ENCODE data around the gene MARK3. TPM values are rescaled to one million over a fixed set of nuclear protein-coding genes. Genes with fewer than 3 reads are reported as not detected.

MARK3 gene
- total RNA-seq, 1 donor from 2014 or later = 77.9 TPM

GRCh38 chr14:103449634-103450161 lies 64.5 kb downstream of the MARK3 start:
- Histone ChIP-seq H3K4me3 (ENCODE audit: low read depth, low read length) (no peak overlapping the region), H3K36me3 (ENCODE audit: control insufficient read depth, insufficient read depth, low read length) (peaks cover 5% of the 10 kb centered on the region), H3K27me3 (ENCODE audit: control insufficient read depth, insufficient read depth, low read length) (no peaks in the 10 kb centered on the region)
- DNase-seq (ENCODE audit: low read depth) (no peak), FAIRE-seq (no peak)
- no peak for TF ChIP-seq CTCF (IDR thresholded peaks at IDR 0.05; ENCODE audit: insufficient read depth, low read length, severe bottlenecking)

DNA sequence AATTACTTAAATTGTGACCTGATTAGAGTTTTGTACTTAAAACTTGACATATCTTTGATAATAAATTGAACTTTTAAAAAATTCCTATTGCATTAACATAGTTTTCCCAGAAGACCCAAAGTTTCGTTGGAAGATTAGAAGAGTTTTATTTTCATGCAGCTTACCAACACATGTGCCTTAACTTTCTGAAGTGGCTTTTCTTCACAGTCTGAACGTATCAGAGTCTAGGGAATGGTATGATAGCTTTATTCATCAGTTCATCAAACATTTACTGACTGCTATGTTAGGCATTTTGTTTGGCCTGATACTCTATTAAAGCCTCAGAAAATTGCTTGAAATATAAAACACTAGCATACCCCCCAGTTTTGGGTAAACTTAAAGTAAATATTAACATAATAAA lies 65.2 kb downstream of the MARK3 start:
- DNase-seq (ENCODE audit: low read depth) (no peak), FAIRE-seq (no peak)
- Histone ChIP-seq H3K27me3 (ENCODE audit: control insufficient read depth, insufficient read depth, low read length) (no peaks in the 10 kb centered on the region), H3K4me3 (ENCODE audit: low read depth, low read length) (no peak overlapping the region), H3K36me3 (ENCODE audit: control insufficient read depth, insufficient read depth, low read length) (peaks cover 5% of the 10 kb centered on the region)
- no peak for TF ChIP-seq CTCF (IDR thresholded peaks at IDR 0.05; ENCODE audit: insufficient read depth, low read length, severe bottlenecking)

- Histone ChIP-seq H3K27me3 (ENCODE audit: control insufficient read depth, insufficient read depth, low read length) (no peaks in the 10 kb centered on the region), H3K4me3 (ENCODE audit: low read depth, low read length) (no peak overlapping the region), H3K36me3 (ENCODE audit: control insufficient read depth, insufficient read depth, low read length) (peaks cover 7% of the 10 kb centered on the region)
- FAIRE-seq = no peak
- no peak for TF ChIP-seq CTCF (IDR thresholded peaks at IDR 0.05; ENCODE audit: insufficient read depth, low read length, severe bottlenecking)
- DNase-seq (ENCODE audit: low read depth) = no peak
Observed at GRCh38 chr14:103451401-103451800, 66.2 kb downstream of the MARK3 start.

DNA sequence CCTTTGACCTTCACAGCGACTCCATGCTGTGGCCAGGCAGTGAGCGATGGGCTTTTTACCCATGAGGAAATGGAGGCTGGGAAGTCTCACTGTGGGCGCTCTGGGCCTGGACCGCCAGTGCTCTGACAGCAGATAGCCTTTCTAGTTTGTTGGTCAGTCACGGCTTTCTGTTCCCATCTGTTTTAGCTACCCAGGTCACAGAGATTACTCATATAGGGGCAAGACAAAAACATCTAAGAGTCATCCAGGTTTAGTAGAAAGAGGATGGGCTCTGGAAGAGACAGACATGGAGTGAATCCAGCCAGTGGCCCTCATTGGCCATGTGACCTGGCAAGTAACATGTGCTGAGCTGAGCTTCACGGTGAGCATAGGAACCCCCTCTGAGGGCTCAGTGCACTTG lies 68.6 kb downstream of the MARK3 start:
- no peak for FAIRE-seq
- peaks cover 8% of the 10 kb centered on the region for H3K36me3 ChIP-seq (ENCODE audit: control insufficient read depth, insufficient read depth, low read length)

DNA sequence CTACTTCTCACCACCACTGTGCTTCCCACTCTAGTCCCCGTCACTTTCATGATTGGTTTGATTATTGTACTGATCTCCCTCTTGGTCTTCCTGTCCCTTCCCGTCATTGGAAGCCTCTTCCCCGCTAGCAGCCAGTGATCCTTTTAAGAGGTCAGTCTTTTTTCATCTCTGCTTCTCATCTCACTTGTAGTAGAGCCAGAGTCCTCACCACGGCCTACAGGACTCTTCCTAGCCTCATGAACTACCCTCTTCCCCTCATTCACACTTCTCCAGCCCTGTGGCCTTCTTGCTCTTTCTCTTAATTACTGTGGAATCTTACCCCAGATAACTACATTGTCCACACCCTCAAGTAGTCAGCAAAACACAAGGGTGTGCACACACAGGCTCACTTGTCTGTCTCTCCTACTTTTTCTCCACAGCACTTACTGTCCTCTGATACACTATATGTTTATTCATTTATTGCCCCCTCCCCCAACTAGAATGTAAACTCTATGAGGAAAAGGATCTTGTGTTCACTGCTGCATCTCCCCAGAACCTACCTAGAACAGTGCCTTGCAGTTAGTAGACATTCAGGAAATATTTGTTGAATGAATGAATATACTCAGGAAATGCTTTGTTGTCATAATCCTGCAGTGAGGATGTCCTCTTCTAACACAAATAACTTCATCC lies 71.1 kb downstream of the MARK3 start:
- FAIRE-seq (no peak), DNase-seq (ENCODE audit: low read depth) (peak; percentile 10)
- no peaks in the 10 kb centered on the region for H3K27me3 ChIP-seq (ENCODE audit: control insufficient read depth, insufficient read depth, low read length)
- TF ChIP-seq CTCF (IDR thresholded peaks at IDR 0.05; ENCODE audit: insufficient read depth, low read length, severe bottlenecking) = no peak
- H3K36me3 ChIP-seq (ENCODE audit: control insufficient read depth, insufficient read depth, low read length) = peaks cover 8% of the 10 kb centered on the region
- no peak overlapping the region for H3K4me3 ChIP-seq (ENCODE audit: low read depth, low read length)

More for the DNA sequence above, 68.6 kb downstream of the MARK3 start:
- no peak for DNase-seq (ENCODE audit: low read depth)
- TF ChIP-seq CTCF (IDR thresholded peaks at IDR 0.05; ENCODE audit: insufficient read depth, low read length, severe bottlenecking) = no peak
- Histone ChIP-seq H3K4me3 (ENCODE audit: low read depth, low read length) (no peak overlapping the region), H3K27me3 (ENCODE audit: control insufficient read depth, insufficient read depth, low read length) (no peaks in the 10 kb centered on the region)

DNA sequence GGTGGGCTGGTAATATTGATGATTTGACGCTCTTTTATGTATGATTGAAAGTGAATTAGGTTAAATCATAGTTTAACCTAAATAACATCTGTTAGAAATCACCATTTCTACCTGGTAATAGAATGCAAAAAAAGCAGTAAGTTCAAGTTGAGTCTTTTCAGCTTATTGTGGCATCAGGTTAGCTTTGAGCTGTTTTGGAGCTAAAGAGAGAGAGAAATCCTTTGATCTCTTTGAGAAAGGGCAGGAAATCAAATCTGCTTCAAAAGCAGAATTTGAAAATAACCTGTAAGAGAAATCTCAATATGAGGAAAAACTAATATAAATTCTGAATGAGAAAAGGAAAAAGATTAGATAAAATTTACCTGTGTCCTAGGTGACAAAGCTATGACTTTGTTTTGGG lies 75.2 kb downstream of the MARK3 start:
- no peak for TF ChIP-seq CTCF (IDR thresholded peaks at IDR 0.05; ENCODE audit: insufficient read depth, low read length, severe bottlenecking)
- DNase-seq (ENCODE audit: low read depth) (no peak), FAIRE-seq (no peak)
- Histone ChIP-seq H3K27me3 (ENCODE audit: control insufficient read depth, insufficient read depth, low read length) (no peaks in the 10 kb centered on the region), H3K4me3 (ENCODE audit: low read depth, low read length) (no peak overlapping the region), H3K36me3 (ENCODE audit: control insufficient read depth, insufficient read depth, low read length) (peaks cover 11% of the 10 kb centered on the region)

Data from bronchial epithelial cell (primary cell).